Smooth muscle cell (in vitro differentiated cells): ENCODE results near the gene ESAM. TPM values are rescaled to one million over a fixed set of nuclear protein-coding genes. Genes with fewer than 3 reads are reported as not detected.

Experiments used
- DNase-seq: peaks from one replicate; lab custom pipeline; 2025; ENCODE audit not compliant: unreplicated experiment; lab: John Stamatoyannopoulos, UW
- H2AFZ ChIP-seq: fragments of 200-600 bp; sonication (generic); 2 replicates; pipeline ENCODE4 v1.6.0; 2016; ENCODE audit warnings: antibody characterized with exemption, low read depth, mild to moderate bottlenecking
- H3F3A ChIP-seq: fragments of 200-600 bp; sonication (generic); 2 replicates; pipeline ENCODE4 v1.6.0; 2017; ENCODE audit warnings: antibody characterized with exemption, low read depth
- H3K27ac ChIP-seq: fragments of 200-600 bp; sonication (generic); 2 replicates; pipeline ENCODE4 v1.5.1; 2016; ENCODE audit warnings: low read depth, mild to moderate bottlenecking
- H3K27me3 ChIP-seq: fragments of 200-600 bp; sonication (generic); 2 replicates; pipeline ENCODE4 v1.6.1; 2016; ENCODE audit warnings: low read depth, mild to moderate bottlenecking
- H3K36me3 ChIP-seq: fragments of 200-600 bp; sonication (generic); 2 replicates; pipeline ENCODE4 v1.5.1; 2016; ENCODE audit warnings: low read depth
- H3K4me1 ChIP-seq: fragments of 200-600 bp; sonication (generic); 2 replicates; pipeline ENCODE4 v1.5.1; 2016; ENCODE audit warnings: low read depth
- H3K4me2 ChIP-seq: fragments of 200-600 bp; sonication (generic); 2 replicates; pipeline ENCODE4 v1.6.0; 2016; ENCODE audit warnings: mild to moderate bottlenecking
- H3K4me3 ChIP-seq: fragments of 200-600 bp; sonication (generic); 2 replicates; pipeline ENCODE4 v1.5.1; 2016; ENCODE audit warnings: mild to moderate bottlenecking
- H3K79me2 ChIP-seq: fragments of 200-600 bp; sonication (generic); 2 replicates; pipeline ENCODE4 v1.6.0; 2016; ENCODE audit warnings: low read depth, mild to moderate bottlenecking
- H3K9ac ChIP-seq: fragments of 200-600 bp; sonication (generic); 2 replicates; pipeline ENCODE4 v1.6.0; 2016; ENCODE audit warnings: low read depth
- H3K9me3 ChIP-seq: fragments of 200-600 bp; sonication (generic); replicated peaks from 2 replicates; pipeline ENCODE4 v1.5.1; 2016; ENCODE audit warnings: low read depth
- H4K20me1 ChIP-seq: fragments of 200-600 bp; sonication (generic); 2 replicates; pipeline ENCODE4 v1.6.0; 2016; ENCODE audit warnings: low read depth
- CTCF ChIP-seq: fragments of 200-600 bp; sonication (generic); IDR thresholded peaks from 2 replicates; pipeline ENCODE4 v1.5.1; 2017; ENCODE audit warnings: borderline replicate concordance, mild to moderate bottlenecking, antibody characterized with exemption; ENCODE audit not compliant: insufficient read depth, poor library complexity, severe bottlenecking
- whole genome bisulfite sequencing: methylation state at CpG from one replicate; pipeline ENCODE4 v1.1.7; 2016; ENCODE audit warnings: low lambda C conversion rate; 5-methylcytosine and 5-hydroxymethylcytosine counted together
- polyA plus RNA-seq: library from polyadenylated mRNA; unstranded; fragments of >200 nt; fragmentation: Nextera tagmentation; extraction: Ambion mirVana; gene quantifications from 2 replicates; pipeline ENCODE4 v1.2.1, GENCODE V29; 2016
- total RNA-seq: library from RNA; depleted of rRNA; stranded (reverse); fragments of >200 nt; gene quantifications from 2 replicates; pipeline ENCODE4 v1.2.3, GENCODE V29; 2014

Gene ESAM
- total and polyA plus RNA-seq, 2 experiments from 2014 or later: 0.31 to 0.94 TPM

GRCh38 chr11:124804884-124805283, 42.8 kb upstream of the ESAM start:
- H3K79me2 ChIP-seq: peaks cover 3% of the 10 kb centered on the region
- H3K4me3 ChIP-seq: no peak overlapping the region
- H3K9me3 ChIP-seq: no peaks in the 10 kb centered on the region
- WGBS: 89% methylated on average over 3 of the region's 3 CpGs
- no peak overlapping the region for H2AFZ ChIP-seq
- H3K4me1 ChIP-seq: peaks cover 11% of the 10 kb centered on the region
- no peak for DNase-seq
- H3K9ac ChIP-seq: no peak overlapping the region
- H4K20me1 ChIP-seq: no peaks in the 10 kb centered on the region
- peaks cover 5% of the 10 kb centered on the region for H3F3A ChIP-seq
- no peaks in the 10 kb centered on the region for H3K27me3 ChIP-seq
- TF ChIP-seq CTCF: no peak
- no peaks in the 10 kb centered on the region for H3K36me3 ChIP-seq
- H3K4me2 ChIP-seq: no peak overlapping the region
- no peak overlapping the region for H3K27ac ChIP-seq

GRCh38 chr11:124801636-124802312, 39.7 kb upstream of the ESAM start:
- Histone ChIP-seq H3K9ac (no peak overlapping the region), H3K27me3 (no peaks in the 10 kb centered on the region), H3K27ac (no peak overlapping the region), H3K4me2 (peak overlapping the region; percentile 88), H3K79me2 (peaks cover 34% of the 10 kb centered on the region), H3K36me3 (no peaks in the 10 kb centered on the region), H3F3A (peaks cover 5% of the 10 kb centered on the region), H3K4me3 (no peak overlapping the region), H3K4me1 (peaks cover 24% of the 10 kb centered on the region), H3K9me3 (no peaks in the 10 kb centered on the region), H2AFZ (no peak overlapping the region), H4K20me1 (peaks cover 21% of the 10 kb centered on the region)
- 65% methylated on average over 8 of the region's 8 CpGs for WGBS
- no peak for DNase-seq
- TF ChIP-seq CTCF: no peak

GRCh38 chr11:124801014-124801413, 38.9 kb upstream of the ESAM start:
- 27% methylated on average over 8 of the region's 8 CpGs for WGBS
- no peak for TF ChIP-seq CTCF
- Histone ChIP-seq H3F3A (peaks cover 5% of the 10 kb centered on the region), H3K4me2 (peak overlapping the region; percentile 88), H3K9me3 (no peaks in the 10 kb centered on the region), H3K4me1 (peaks cover 24% of the 10 kb centered on the region), H3K9ac (peak overlapping the region; percentile 96), H3K27me3 (no peaks in the 10 kb centered on the region), H3K79me2 (peaks cover 42% of the 10 kb centered on the region), H3K36me3 (no peaks in the 10 kb centered on the region), H2AFZ (peak overlapping the region; percentile 75), H4K20me1 (peaks cover 29% of the 10 kb centered on the region), H3K4me3 (peak overlapping the region; percentile 97), H3K27ac (peak overlapping the region; percentile 97)
- DNase-seq: no peak

- Histone ChIP-seq H3K9ac (peak within 1 kb of the TSS; percentile 96), H3K27ac (peak within 1 kb of the TSS; percentile 97), H3K79me2 (peaks cover 48% of the 10 kb centered on the region), H3F3A (peaks cover 5% of the 10 kb centered on the region), H3K4me2 (peak within 1 kb of the TSS; percentile 88), H3K9me3 (no peaks in the 10 kb centered on the region), H2AFZ (peak within 1 kb of the TSS; percentile 75), H3K36me3 (no peaks in the 10 kb centered on the region), H4K20me1 (peaks cover 35% of the 10 kb centered on the region), H3K4me3 (peak within 1 kb of the TSS; percentile 97), H3K4me1 (peaks cover 24% of the 10 kb centered on the region), H3K27me3 (no peaks in the 10 kb centered on the region)
- TF ChIP-seq CTCF: no peak
- under 1% methylated on average over 56 of the region's 62 CpGs for WGBS
- peak; percentile 90 for DNase-seq
Measured at GRCh38 chr11:124800226-124800929, 38.3 kb upstream of the ESAM start, which contains the start of gene MSANTD2. Gene MSANTD2, minus strand, starts transcription at chr11:124800406. Its CDS starts 26 bp downstream, at chr11:124800380.
